SK-N-MC (cell line): ENCODE data around the gene EFCAB11.

Experiments
- DNase-seq: peaks from one replicate; pipeline ENCODE4 v3.0.0-alpha.2; 2011; ENCODE audit warnings: low read depth, low spot score
- H3K27ac ChIP-seq: fragments of 200-600 bp; sonication (generic); 2 replicates; pipeline ENCODE4 v1.5.1; 2016; ENCODE audit warnings: mixed run types
- H3K36me3 ChIP-seq: fragments of 200-600 bp; sonication (generic); 2 replicates; pipeline ENCODE4 v1.6.1; 2017; ENCODE audit warnings: antibody characterized with exemption, low read length, mixed read lengths; ENCODE audit not compliant: insufficient read depth
- H3K4me3 ChIP-seq: fragments of 200-600 bp; sonication (generic); 2 replicates; pipeline ENCODE4 v1.5.1; 2016
- H3K9ac ChIP-seq: fragments of 200-600 bp; sonication (generic); 2 replicates; pipeline ENCODE4 v1.8.0; 2017; ENCODE audit warnings: mixed run types, mixed read lengths; ENCODE audit not compliant: insufficient read length
- H3K9me3 ChIP-seq: fragments of 200-600 bp; sonication (generic); 2 replicates; pipeline ENCODE4 v1.6.1; 2017; ENCODE audit warnings: low read depth, mild to moderate bottlenecking, antibody characterized with exemption, low read length, moderate library complexity, mixed read lengths
- EZH2 ChIP-seq: fragments of 200-600 bp; sonication (generic); IDR thresholded peaks from one replicate; pipeline ENCODE4 v1.6.1; 2017; ENCODE audit warnings: antibody characterized with exemption
- FOXP2 ChIP-seq: optimal IDR thresholded peaks from 2 replicates; pipeline ENCODE3; 2011; ENCODE audit warnings: mild to moderate bottlenecking, moderate library complexity; ENCODE audit not compliant: insufficient read depth; ENCODE audit errors: extremely low read length, control extremely low read depth
- POLR2AphosphoS5 ChIP-seq: IDR thresholded peaks from 2 replicates; pipeline ENCODE4 v1.6.1; 2012; ENCODE audit warnings: mild to moderate bottlenecking, low read depth, low read length, borderline replicate concordance

EFCAB11 gene

GRCh38 chr14:89814126-89814525 is 140.4 kb downstream of the EFCAB11 start:
- Histone ChIP-seq H3K9ac (no peak overlapping the region), H3K4me3 (no peak overlapping the region)
- TF ChIP-seq FOXP2 (no peak), POLR2AphosphoS5 (no peak), EZH2 (no peak)

DNA sequence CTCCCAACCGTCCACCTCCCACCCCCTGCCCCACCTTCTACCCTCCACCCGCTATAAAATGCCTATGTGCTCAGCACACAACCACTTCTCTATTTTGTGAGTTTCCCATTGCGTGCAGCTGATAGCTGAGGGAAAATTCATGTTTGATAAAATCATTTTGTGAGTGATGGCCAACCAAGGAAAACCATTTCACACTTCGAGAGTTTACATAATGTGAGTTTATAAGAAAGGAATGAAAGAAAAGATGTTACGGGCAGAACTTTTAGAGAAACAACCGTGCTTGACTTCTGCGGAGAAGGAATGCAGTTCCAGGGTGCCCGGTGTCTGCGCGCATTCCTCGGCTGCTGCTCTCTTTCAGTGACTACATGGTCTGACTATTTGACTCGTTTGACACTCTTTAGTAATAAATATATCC is 140.9 kb downstream of the EFCAB11 start:
- no peak for TF ChIP-seq POLR2AphosphoS5
- no peak for TF ChIP-seq FOXP2
- TF ChIP-seq EZH2, result no peak
- Histone ChIP-seq H3K36me3 (no peaks in the 10 kb centered on the region), H3K4me3 (no peak overlapping the region), H3K27ac (no peak overlapping the region), H3K9me3 (no peaks in the 10 kb centered on the region), H3K9ac (no peak overlapping the region)
- no peak for DNase-seq

More at GRCh38 chr14:89814126-89814525, 140.4 kb downstream of the EFCAB11 start:
- no peak for DNase-seq
- Histone ChIP-seq H3K9me3 (no peaks in the 10 kb centered on the region), H3K36me3 (no peaks in the 10 kb centered on the region), H3K27ac (no peak overlapping the region)

DNA sequence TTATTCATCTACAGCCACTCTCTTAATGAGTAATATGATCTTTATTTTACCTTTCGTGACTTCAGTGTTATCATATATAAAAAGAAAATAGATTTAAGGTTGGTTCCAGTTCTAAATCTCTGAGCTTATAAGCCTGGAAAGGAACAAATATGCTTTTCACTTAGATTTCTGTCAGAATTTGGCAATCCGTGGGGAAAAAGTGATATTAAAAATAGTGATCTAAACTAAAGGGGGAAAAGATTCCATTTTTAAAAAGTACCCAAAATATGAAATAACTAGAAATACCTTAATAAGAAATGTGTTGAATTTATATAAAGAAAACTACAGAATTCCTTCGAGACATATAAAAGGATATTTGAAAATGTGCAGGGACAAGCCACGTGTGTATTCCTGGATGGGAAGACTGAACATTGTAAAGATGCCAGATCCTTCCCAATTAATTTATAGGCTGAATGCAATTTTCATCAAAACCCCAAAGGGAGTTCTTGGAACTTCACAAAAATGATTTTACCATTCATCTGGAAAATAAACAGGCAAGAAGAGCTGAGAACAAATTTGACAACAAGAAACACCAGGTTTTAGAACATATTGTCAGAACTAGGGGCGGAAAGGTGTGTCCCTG is 142.5 kb downstream of the EFCAB11 start:
- no peaks in the 10 kb centered on the region for H3K36me3 ChIP-seq
- H3K27ac ChIP-seq, result no peak overlapping the region
- DNase-seq, result no peak
- H3K9ac ChIP-seq, result no peak overlapping the region
- no peaks in the 10 kb centered on the region for H3K9me3 ChIP-seq
- TF ChIP-seq EZH2 (no peak), FOXP2 (no peak), POLR2AphosphoS5 (no peak)
- no peak overlapping the region for H3K4me3 ChIP-seq

- no peaks in the 10 kb centered on the region for H3K36me3 ChIP-seq
- no peak overlapping the region for H3K27ac ChIP-seq
- DNase-seq, result no peak
- TF ChIP-seq EZH2, result no peak
- TF ChIP-seq FOXP2, result no peak
- H3K9me3 ChIP-seq, result no peaks in the 10 kb centered on the region
- no peak overlapping the region for H3K4me3 ChIP-seq
- H3K9ac ChIP-seq, result no peak overlapping the region
Measured at GRCh38 chr14:89810101-89810500, 144.4 kb downstream of the EFCAB11 start.

GRCh38 chr14:89807892-89808291 is 146.6 kb downstream of the EFCAB11 start:
- no peaks in the 10 kb centered on the region for H3K36me3 ChIP-seq
- H3K9me3 ChIP-seq, result no peaks in the 10 kb centered on the region
- no peak overlapping the region for H3K27ac ChIP-seq
- no peak overlapping the region for H3K4me3 ChIP-seq
- no peak for DNase-seq
- TF ChIP-seq FOXP2, result no peak
- TF ChIP-seq EZH2, result no peak
- no peak for TF ChIP-seq POLR2AphosphoS5
- H3K9ac ChIP-seq, result no peak overlapping the region

GRCh38 chr14:89807151-89807550 is 147.4 kb downstream of the EFCAB11 start:
- no peak for TF ChIP-seq POLR2AphosphoS5
- TF ChIP-seq EZH2, result no peak
- no peak for TF ChIP-seq FOXP2
- no peak for DNase-seq
- H3K36me3 ChIP-seq, result no peaks in the 10 kb centered on the region
- no peak overlapping the region for H3K9ac ChIP-seq
- no peaks in the 10 kb centered on the region for H3K9me3 ChIP-seq
- no peak overlapping the region for H3K4me3 ChIP-seq
- H3K27ac ChIP-seq, result no peak overlapping the region

GRCh38 chr14:89806451-89806850 is 148.1 kb downstream of the EFCAB11 start:
- no peak overlapping the region for H3K27ac ChIP-seq
- no peaks in the 10 kb centered on the region for H3K9me3 ChIP-seq
- DNase-seq, result no peak
- no peak overlapping the region for H3K9ac ChIP-seq
- TF ChIP-seq EZH2 (no peak), POLR2AphosphoS5 (no peak), FOXP2 (no peak)
- H3K36me3 ChIP-seq, result no peaks in the 10 kb centered on the region
- no peak overlapping the region for H3K4me3 ChIP-seq

DNA sequence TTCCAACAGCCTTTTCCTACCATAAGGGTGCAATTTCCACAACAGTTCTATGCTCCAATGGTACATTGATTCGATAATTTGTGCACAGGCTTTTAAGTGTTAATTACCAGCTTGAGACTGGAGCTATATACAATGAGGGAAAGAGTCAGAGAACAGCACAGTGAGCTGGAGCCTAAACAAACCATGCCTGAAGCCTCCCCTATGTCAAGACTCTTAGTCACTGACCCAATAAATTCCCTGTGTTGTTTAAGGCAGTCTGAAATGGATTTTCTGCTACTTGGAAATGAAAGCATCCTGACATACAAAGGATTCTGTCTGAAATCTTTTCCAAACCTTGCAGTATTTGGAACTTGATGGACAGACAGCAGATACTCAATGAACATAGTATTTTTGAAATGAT is 149.0 kb downstream of the EFCAB11 start:
- no peak for TF ChIP-seq FOXP2
- TF ChIP-seq POLR2AphosphoS5, result no peak
- no peak for TF ChIP-seq EZH2
- H3K4me3 ChIP-seq, result no peak overlapping the region
- H3K36me3 ChIP-seq, result no peaks in the 10 kb centered on the region
- no peak for DNase-seq
- no peaks in the 10 kb centered on the region for H3K9me3 ChIP-seq
- H3K9ac ChIP-seq, result no peak overlapping the region
- H3K27ac ChIP-seq, result no peak overlapping the region

GRCh38 chr14:89803542-89803941 is 151.0 kb downstream of the EFCAB11 start:
- TF ChIP-seq EZH2 (no peak), POLR2AphosphoS5 (no peak), FOXP2 (no peak)
- H3K4me3 ChIP-seq, result no peak overlapping the region

More at GRCh38 chr14:89803542-89803941, 151.0 kb downstream of the EFCAB11 start:
- Histone ChIP-seq H3K9ac (no peak overlapping the region), H3K36me3 (no peaks in the 10 kb centered on the region), H3K9me3 (no peaks in the 10 kb centered on the region), H3K27ac (no peak overlapping the region)
- DNase-seq, result no peak
